Sigmoid colon (tissue), 7 donors: ENCODE data around the gene PPP4R3B. TPM values are rescaled to one million over a fixed set of nuclear protein-coding genes. Genes with fewer than 3 reads are reported as not detected.
A peak's percentile ranks its signal among the peaks of the same experiment; 100 is the strongest.

Source experiments
- DNase-seq: peaks from one replicate; pipeline ENCODE4 v3.0.0-alpha.2; 2019
- H3K27ac ChIP-seq, 4 donors: fragments of 200-600 bp; sonication (generic); one replicate each; pipeline ENCODE4 v1.5.1; 2016 to 2019; ENCODE audit warnings: mild to moderate bottlenecking in 1 of 4
- H3K27me3 ChIP-seq, 3 donors: fragments of 200-600 bp; sonication (generic); one replicate each; pipeline ENCODE4 v1.5.1; 2019; ENCODE audit warnings: mild to moderate bottlenecking in 1 of 3
- H3K36me3 ChIP-seq, 4 donors: fragments of 200-600 bp; sonication (generic); one replicate each; pipeline ENCODE4 v1.5.1; 2016 to 2019
- H3K4me1 ChIP-seq, 4 donors: fragments of 200-600 bp; sonication (generic); one replicate each; pipeline ENCODE4 v1.5.1; 2017 to 2019
- H3K4me3 ChIP-seq, 4 donors: fragments of 200-600 bp; sonication (generic); one replicate each; pipeline ENCODE4 v1.5.1; 2017 to 2019; ENCODE audit warnings: mild to moderate bottlenecking in 2 of 4, moderate library complexity in 1 of 4
- H3K9me3 ChIP-seq, 4 donors: fragments of 200-600 bp in 3 of 4; sonication (generic) in 3 of 4; one replicate each; pipeline versions ENCODE4 v1.5.1 to v1.6.1; 2013 to 2019
- EP300 ChIP-seq, 4 donors: sonication (generic); formaldehyde crosslinking; IDR thresholded peaks; one replicate each; pipeline ENCODE4 v1.6.1; 2017; ENCODE audit warnings: antibody characterized with exemption in 4 of 4
- POLR2A ChIP-seq, 2 donors: fragments of 450-650 bp; IDR thresholded peaks; one replicate each; pipeline ENCODE4 v1.6.1; 2016; ENCODE audit warnings: antibody characterized with exemption in 2 of 2, mild to moderate bottlenecking in 2 of 2, moderate library complexity in 2 of 2
- POLR2AphosphoS5 ChIP-seq, 4 donors: sonication (generic); formaldehyde crosslinking; IDR thresholded peaks; one replicate each; pipeline ENCODE4 v1.6.1; 2017; ENCODE audit warnings: antibody characterized with exemption in 4 of 4
- WGBS, 2 donors: extraction: QIAGEN DNeasy Blood & Tissue Kit; methylation state at CpG; one replicate each; pipeline ENCODE4 v1.1.7; 2013; 5-methylcytosine and 5-hydroxymethylcytosine counted together
- intact Hi-C: fragments of 100-400 bp; cut with DNase I; formaldehyde crosslinking; loops from one replicate; pipeline ENCODE4 v1.15.1; 2023
- polyA plus RNA-seq, 3 donors: library from polyadenylated mRNA; stranded (reverse); fragments of 200-250 nt; gene quantifications; one replicate each; pipeline ENCODE4 v1.2.3, GENCODE V29; 2013
- total RNA-seq, 4 donors: library from RNA; depleted of rRNA; stranded (reverse); fragments of >200 nt; gene quantifications; one replicate each; pipeline ENCODE4 v1.1.0, GENCODE V29; 2016
- TF ChIP-seq, protein P1 (sequence below), 4 experiments: fragments of 450-650 bp in 3 of 4; fragments of 200-600 bp in 1 of 4; IDR thresholded peaks; one replicate each; pipeline ENCODE4 v1.5.1; 2016 to 2019; ENCODE audit warnings: antibody characterized with exemption in 4 of 4, mild to moderate bottlenecking in 3 of 4, moderate library complexity in 2 of 4
- donor health status: healthy with polysubstance abuse.
- donor health status: Bipolar disorder and iron deficiency.
- donor health status: healthy.

The PPP4R3B gene
- total and polyA plus RNA-seq, 7 donors: 29.4 to 88.5 (median 75.8) TPM

DNA sequence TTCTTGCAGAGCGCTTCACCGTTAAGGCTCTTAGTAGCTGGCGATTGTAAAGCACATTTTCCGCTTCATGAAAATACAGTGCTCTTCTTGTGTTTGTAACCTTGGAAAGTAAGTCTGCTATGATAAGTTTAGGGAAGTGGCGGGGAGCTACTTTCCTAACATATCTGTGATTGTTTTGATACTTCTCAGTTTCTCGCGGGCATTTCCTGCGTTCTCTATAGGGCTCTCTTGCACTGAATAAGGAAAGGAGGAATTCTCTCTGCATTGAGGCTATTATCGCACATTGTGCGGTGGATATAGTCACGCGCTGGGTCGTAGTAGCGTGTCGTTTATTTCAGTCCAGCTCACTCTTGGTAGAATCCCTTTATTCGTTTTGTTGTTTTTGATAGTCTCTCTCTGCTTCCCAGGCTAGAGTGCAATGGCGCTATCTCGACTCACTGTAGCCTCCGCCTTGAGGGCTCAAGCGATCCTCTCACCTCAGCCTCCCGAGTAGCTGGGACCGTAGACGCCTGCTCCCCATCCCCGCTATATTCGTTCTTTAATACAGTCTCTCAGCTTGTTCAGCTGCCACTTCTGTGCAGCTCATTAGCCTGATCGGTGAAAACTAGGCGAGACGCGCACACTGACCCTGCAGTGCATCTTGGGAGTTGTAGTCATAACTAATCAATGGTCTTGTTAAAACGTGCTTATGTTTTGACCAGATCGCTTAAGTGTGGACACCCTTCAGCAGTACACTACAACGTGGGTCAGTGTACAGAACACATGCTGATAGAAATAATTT lies 1.0 kb upstream of the PPP4R3B start:
- intact Hi-C loops: loop anchor here (5.0 kb wide), 2 partner anchors 74 to 196 kb away; partner anchors contain the start of gene PNPT1
- 0% methylated on average over 32 of the region's 32 CpGs for WGBS, 2 donors
- H3K36me3 ChIP-seq: peaks cover 0 to 19% (median 2%) of the 10 kb centered on the region in 4 donors
- H3K4me3 ChIP-seq: peak overlapping the region; percentile 93 to 99 (median 97)
- H3K27ac ChIP-seq: peak overlapping the region; percentile 95 to 99 (median 98)
- H3K27me3 ChIP-seq: no peaks in the 10 kb centered on the region
- H3K9me3 ChIP-seq: no peaks in the 10 kb centered on the region
- H3K4me1 ChIP-seq: peaks cover 0 to 48% (median 39%) of the 10 kb centered on the region in 4 donors
- TF ChIP-seq EP300 (IDR thresholded peaks at IDR 0.05) (no peak), POLR2A (IDR thresholded peaks at IDR 0.05) (no peak), POLR2AphosphoS5 (IDR thresholded peaks at IDR 0.05) (peak; percentile 11 to 49 (median 39))
- TF ChIP-seq, protein P1, sequence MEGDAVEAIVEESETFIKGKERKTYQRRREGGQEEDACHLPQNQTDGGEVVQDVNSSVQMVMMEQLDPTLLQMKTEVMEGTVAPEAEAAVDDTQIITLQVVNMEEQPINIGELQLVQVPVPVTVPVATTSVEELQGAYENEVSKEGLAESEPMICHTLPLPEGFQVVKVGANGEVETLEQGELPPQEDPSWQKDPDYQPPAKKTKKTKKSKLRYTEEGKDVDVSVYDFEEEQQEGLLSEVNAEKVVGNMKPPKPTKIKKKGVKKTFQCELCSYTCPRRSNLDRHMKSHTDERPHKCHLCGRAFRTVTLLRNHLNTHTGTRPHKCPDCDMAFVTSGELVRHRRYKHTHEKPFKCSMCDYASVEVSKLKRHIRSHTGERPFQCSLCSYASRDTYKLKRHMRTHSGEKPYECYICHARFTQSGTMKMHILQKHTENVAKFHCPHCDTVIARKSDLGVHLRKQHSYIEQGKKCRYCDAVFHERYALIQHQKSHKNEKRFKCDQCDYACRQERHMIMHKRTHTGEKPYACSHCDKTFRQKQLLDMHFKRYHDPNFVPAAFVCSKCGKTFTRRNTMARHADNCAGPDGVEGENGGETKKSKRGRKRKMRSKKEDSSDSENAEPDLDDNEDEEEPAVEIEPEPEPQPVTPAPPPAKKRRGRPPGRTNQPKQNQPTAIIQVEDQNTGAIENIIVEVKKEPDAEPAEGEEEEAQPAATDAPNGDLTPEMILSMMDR (IDR thresholded peaks at IDR 0.05): no peak
- peak; percentile 74 for DNase-seq

DNA sequence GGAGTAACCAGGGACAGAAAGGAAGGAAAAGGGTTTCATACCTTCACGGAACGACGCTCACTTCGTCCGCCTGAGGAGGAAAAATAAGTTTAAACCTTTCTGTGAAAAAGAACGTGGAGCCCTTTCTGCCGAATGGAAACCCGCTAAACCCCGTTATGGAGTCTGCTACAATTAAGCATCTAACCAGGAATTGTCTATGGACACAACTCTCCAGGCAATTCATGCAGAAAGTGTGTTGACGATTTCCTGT lies 528 bp upstream of the PPP4R3B start:
- Histone ChIP-seq H3K9me3 (no peaks in the 10 kb centered on the region), H3K27me3 (no peaks in the 10 kb centered on the region), H3K4me1 (peaks cover 0 to 48% (median 39%) of the 10 kb centered on the region in 4 donors), H3K27ac (peak overlapping the region; percentile 95 to 99 (median 98)), H3K36me3 (peaks cover 0 to 24% (median 2%) of the 10 kb centered on the region in 4 donors), H3K4me3 (peak overlapping the region; percentile 93 to 99 (median 97))
- 0% methylated on average over 10 of the region's 10 CpGs for WGBS, 2 donors
- no peak for TF ChIP-seq POLR2A (IDR thresholded peaks at IDR 0.05)
- no peak for TF ChIP-seq POLR2AphosphoS5 (IDR thresholded peaks at IDR 0.05)
- no peak for TF ChIP-seq EP300 (IDR thresholded peaks at IDR 0.05)
- TF ChIP-seq, protein P1 (IDR thresholded peaks at IDR 0.05): no peak
- intact Hi-C loops: loop anchor here (5.0 kb wide), 2 partner anchors 74 to 196 kb away; partner anchors contain the start of gene PNPT1
- no peak for DNase-seq

DNA sequence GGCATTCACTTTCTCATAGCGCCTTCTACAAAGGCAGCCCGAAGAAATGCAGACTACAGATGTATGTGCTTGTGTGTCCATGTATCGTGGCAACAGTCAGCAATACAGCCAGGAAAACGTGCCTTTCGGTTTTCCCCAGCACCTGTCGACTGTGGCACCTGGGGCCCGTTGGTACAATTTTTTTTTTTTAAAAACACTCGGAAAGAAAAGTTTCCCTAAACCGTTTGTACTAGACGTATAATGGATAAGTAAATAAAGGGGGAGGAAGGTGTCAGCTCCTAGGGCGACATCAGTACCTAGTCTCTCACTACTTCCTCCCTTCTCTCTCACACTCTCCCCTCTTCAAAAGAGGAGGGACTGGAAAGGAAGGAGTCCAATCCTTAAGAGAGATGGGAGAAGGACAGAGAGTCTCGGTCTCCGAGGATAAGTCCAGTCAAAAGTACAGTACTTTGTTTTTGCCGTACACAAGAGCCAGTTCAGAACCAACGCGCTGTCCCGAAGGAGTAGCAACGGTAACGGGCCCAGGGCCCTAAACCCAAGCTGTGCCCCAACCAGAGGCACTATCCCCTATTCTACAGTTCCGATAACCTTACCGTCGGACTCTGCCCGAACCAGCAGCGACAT lies 759 bp downstream of the PPP4R3B start:
- WGBS, 2 donors: 0% methylated on average over 24 of the region's 24 CpGs
- H3K4me3 ChIP-seq: peak overlapping the region; percentile 93 to 99 (median 97)
- peak in 1 of 4 donors; percentile 13 for TF ChIP-seq POLR2AphosphoS5 (IDR thresholded peaks at IDR 0.05)
- TF ChIP-seq, protein P1 (IDR thresholded peaks at IDR 0.05): no peak
- intact Hi-C loops: loop anchor here (5.0 kb wide), 2 partner anchors 76 to 194 kb away; partner anchors contain the start of gene PNPT1
- DNase-seq: no peak
- H3K27me3 ChIP-seq: no peaks in the 10 kb centered on the region
- no peaks in the 10 kb centered on the region for H3K9me3 ChIP-seq
- H3K36me3 ChIP-seq: peaks cover under 1 to 36% (median 5%) of the 10 kb centered on the region in 4 donors
- peaks cover 0 to 48% (median 36%) of the 10 kb centered on the region in 4 donors for H3K4me1 ChIP-seq
- H3K27ac ChIP-seq: peak overlapping the region; percentile 95 to 99 (median 98)

DNA sequence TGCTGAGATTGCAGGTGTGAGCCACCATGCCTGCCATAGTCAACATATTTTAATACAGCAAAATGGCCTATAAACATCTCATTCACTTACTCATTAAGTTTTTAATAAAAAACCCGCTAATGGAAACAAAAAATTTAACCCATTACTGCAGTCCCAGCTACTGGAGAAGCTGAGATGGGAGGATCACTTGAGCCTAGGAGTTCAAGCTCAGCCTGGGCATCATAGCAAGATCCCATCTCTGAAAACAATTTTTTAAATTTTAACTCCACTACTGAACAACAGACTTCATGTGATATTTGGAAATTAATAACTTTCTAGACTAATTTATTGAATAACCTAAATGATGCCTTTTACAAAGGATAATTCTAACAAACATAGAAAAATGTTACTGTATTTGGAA lies 5.4 kb downstream of the PPP4R3B start:
- TF ChIP-seq EP300 (IDR thresholded peaks at IDR 0.05): no peak
- TF ChIP-seq, protein P1 (IDR thresholded peaks at IDR 0.05): no peak
- TF ChIP-seq POLR2A (IDR thresholded peaks at IDR 0.05): no peak
- TF ChIP-seq POLR2AphosphoS5 (IDR thresholded peaks at IDR 0.05): no peak
- Histone ChIP-seq H3K4me1 (peaks cover 0 to 29% (median 23%) of the 10 kb centered on the region in 4 donors), H3K4me3 (no peak overlapping the region), H3K9me3 (no peaks in the 10 kb centered on the region), H3K27me3 (no peaks in the 10 kb centered on the region), H3K36me3 (peaks cover 4 to 44% (median 11%) of the 10 kb centered on the region in 4 donors), H3K27ac (no peak overlapping the region)
- DNase-seq: no peak
- WGBS, 2 donors: 88 to 92% methylated on average over 1 of the region's 1 CpG
- intact Hi-C loops: no loop called here
